Sigmoid colon (tissue), 7 donors: ENCODE measurements around the gene PHLPP1. TPM values are rescaled to one million over a fixed set of nuclear protein-coding genes. Genes with fewer than 3 reads are reported as not detected.

Source experiments
- DNase-seq: peaks from one replicate; pipeline ENCODE4 v3.0.0-alpha.2; 2019
- H3K27ac ChIP-seq, 4 donors: fragments of 200-600 bp; sonication (generic); one replicate each; pipeline ENCODE4 v1.5.1; 2016 to 2019; ENCODE audit warnings: mild to moderate bottlenecking in 1 of 4
- H3K27me3 ChIP-seq, 3 donors: fragments of 200-600 bp; sonication (generic); one replicate each; pipeline ENCODE4 v1.5.1; 2019; ENCODE audit warnings: mild to moderate bottlenecking in 1 of 3
- H3K36me3 ChIP-seq, 4 donors: fragments of 200-600 bp; sonication (generic); one replicate each; pipeline ENCODE4 v1.5.1; 2016 to 2019
- H3K4me1 ChIP-seq, 4 donors: fragments of 200-600 bp; sonication (generic); one replicate each; pipeline ENCODE4 v1.5.1; 2017 to 2019
- H3K4me3 ChIP-seq, 4 donors: fragments of 200-600 bp; sonication (generic); one replicate each; pipeline ENCODE4 v1.5.1; 2017 to 2019; ENCODE audit warnings: mild to moderate bottlenecking in 2 of 4, moderate library complexity in 1 of 4
- H3K9me3 ChIP-seq, 4 donors: fragments of 200-600 bp in 3 of 4; sonication (generic) in 3 of 4; one replicate each; pipeline versions ENCODE4 v1.5.1 to v1.6.1; 2013 to 2019
- EP300 ChIP-seq, 4 donors: sonication (generic); formaldehyde crosslinking; IDR thresholded peaks; one replicate each; pipeline ENCODE4 v1.6.1; 2017; ENCODE audit warnings: antibody characterized with exemption in 4 of 4
- POLR2A ChIP-seq, 2 donors: fragments of 450-650 bp; IDR thresholded peaks; one replicate each; pipeline ENCODE4 v1.6.1; 2016; ENCODE audit warnings: antibody characterized with exemption in 2 of 2, mild to moderate bottlenecking in 2 of 2, moderate library complexity in 2 of 2
- POLR2AphosphoS5 ChIP-seq, 4 donors: sonication (generic); formaldehyde crosslinking; IDR thresholded peaks; one replicate each; pipeline ENCODE4 v1.6.1; 2017; ENCODE audit warnings: antibody characterized with exemption in 4 of 4
- WGBS, 2 donors: extraction: QIAGEN DNeasy Blood & Tissue Kit; methylation state at CpG; one replicate each; pipeline ENCODE4 v1.1.7; 2013; 5-methylcytosine and 5-hydroxymethylcytosine counted together
- intact Hi-C: fragments of 100-400 bp; cut with DNase I; formaldehyde crosslinking; loops from one replicate; pipeline ENCODE4 v1.15.1; 2023
- polyA plus RNA-seq, 3 donors: library from polyadenylated mRNA; stranded (reverse); fragments of 200-250 nt; gene quantifications; one replicate each; pipeline ENCODE4 v1.2.3, GENCODE V29; 2013
- total RNA-seq, 4 donors: library from RNA; depleted of rRNA; stranded (reverse); fragments of >200 nt; gene quantifications; one replicate each; pipeline ENCODE4 v1.1.0, GENCODE V29; 2016
- TF ChIP-seq, protein P1 (sequence below), 4 experiments: fragments of 450-650 bp in 3 of 4; fragments of 200-600 bp in 1 of 4; IDR thresholded peaks; one replicate each; pipeline ENCODE4 v1.5.1; 2016 to 2019; ENCODE audit warnings: antibody characterized with exemption in 4 of 4, mild to moderate bottlenecking in 3 of 4, moderate library complexity in 2 of 4
- donor health status: healthy with polysubstance abuse.
- donor health status: Bipolar disorder and iron deficiency.
- donor health status: healthy.

Gene PHLPP1
- total and polyA plus RNA-seq, 7 donors, result 4.2 to 18.6 (median 7.1) TPM

DNA sequence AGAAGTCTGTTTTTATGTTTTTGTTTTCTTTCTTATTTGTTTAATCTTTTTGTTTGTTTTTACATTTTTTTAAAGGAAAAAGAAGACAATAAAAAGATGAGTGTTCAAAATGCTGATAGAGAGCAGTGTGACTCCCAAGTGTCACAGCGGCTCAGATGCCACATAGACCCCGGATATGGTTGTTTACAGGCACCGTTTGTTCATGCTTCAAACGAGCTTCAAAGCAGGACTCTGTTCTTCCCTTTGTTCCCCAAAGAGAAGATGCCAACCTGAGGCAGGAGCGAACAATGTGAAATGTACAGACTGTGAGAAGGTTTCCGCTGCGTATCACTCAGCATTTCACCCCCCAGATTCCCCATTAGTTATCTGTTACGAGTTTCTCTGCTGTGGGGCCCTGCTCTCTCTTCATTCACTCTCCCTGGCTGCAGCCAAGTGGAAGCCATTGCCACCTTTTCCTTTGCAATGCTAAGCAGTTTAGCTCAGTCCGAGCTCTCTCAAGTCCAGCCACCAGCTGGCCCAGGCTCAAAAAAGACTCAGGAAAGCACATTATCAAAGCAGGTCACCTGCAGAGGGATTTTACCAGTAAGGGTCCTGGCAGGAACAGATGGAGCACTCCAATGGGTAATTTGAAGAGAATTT, 36.4 kb upstream of the PHLPP1 start:
- TF ChIP-seq, protein P1, sequence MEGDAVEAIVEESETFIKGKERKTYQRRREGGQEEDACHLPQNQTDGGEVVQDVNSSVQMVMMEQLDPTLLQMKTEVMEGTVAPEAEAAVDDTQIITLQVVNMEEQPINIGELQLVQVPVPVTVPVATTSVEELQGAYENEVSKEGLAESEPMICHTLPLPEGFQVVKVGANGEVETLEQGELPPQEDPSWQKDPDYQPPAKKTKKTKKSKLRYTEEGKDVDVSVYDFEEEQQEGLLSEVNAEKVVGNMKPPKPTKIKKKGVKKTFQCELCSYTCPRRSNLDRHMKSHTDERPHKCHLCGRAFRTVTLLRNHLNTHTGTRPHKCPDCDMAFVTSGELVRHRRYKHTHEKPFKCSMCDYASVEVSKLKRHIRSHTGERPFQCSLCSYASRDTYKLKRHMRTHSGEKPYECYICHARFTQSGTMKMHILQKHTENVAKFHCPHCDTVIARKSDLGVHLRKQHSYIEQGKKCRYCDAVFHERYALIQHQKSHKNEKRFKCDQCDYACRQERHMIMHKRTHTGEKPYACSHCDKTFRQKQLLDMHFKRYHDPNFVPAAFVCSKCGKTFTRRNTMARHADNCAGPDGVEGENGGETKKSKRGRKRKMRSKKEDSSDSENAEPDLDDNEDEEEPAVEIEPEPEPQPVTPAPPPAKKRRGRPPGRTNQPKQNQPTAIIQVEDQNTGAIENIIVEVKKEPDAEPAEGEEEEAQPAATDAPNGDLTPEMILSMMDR (IDR thresholded peaks at IDR 0.05), result no peak
- TF ChIP-seq POLR2A (IDR thresholded peaks at IDR 0.05) (no peak), POLR2AphosphoS5 (IDR thresholded peaks at IDR 0.05) (no peak), EP300 (IDR thresholded peaks at IDR 0.05) (no peak)
- Histone ChIP-seq H3K4me1 (no peaks in the 10 kb centered on the region), H3K36me3 (no peaks in the 10 kb centered on the region), H3K9me3 (no peaks in the 10 kb centered on the region), H3K27ac (no peak overlapping the region), H3K27me3 (no peaks in the 10 kb centered on the region), H3K4me3 (no peak overlapping the region)
- intact Hi-C loops, result no loop called here
- DNase-seq, result no peak
- WGBS, 2 donors, result 88 to 90% methylated on average over 9 of the region's 9 CpGs

DNA sequence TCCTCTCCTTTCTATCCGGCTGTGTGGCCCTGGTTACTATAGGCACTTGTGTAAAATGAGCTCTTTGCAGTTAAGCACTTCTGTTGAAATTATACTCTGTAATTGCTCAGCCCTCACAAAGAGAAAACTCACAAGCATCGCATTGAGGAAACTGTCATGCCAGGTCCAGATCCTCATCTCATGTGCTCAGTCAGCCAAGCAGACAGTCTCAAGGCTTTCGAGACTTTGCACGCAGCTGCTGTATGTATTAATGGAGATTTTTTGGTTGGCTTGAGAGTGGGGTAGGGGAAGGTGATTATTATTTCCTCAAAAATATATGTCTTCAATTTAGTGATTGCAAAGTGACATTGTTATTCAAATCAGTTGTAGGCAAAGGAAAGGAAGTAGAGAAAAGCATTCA, 33.0 kb upstream of the PHLPP1 start:
- no peak overlapping the region for H3K4me3 ChIP-seq
- no peak for DNase-seq
- H3K27ac ChIP-seq, result no peak overlapping the region
- H3K9me3 ChIP-seq, result no peaks in the 10 kb centered on the region
- no peak for TF ChIP-seq POLR2A (IDR thresholded peaks at IDR 0.05)
- no peak for TF ChIP-seq POLR2AphosphoS5 (IDR thresholded peaks at IDR 0.05)
- TF ChIP-seq, protein P1 (IDR thresholded peaks at IDR 0.05), result no peak
- TF ChIP-seq EP300 (IDR thresholded peaks at IDR 0.05), result no peak
- WGBS, 2 donors, result 72 to 82% methylated on average over 4 of the region's 4 CpGs
- intact Hi-C loops, result no loop called here
- no peaks in the 10 kb centered on the region for H3K36me3 ChIP-seq
- no peaks in the 10 kb centered on the region for H3K4me1 ChIP-seq
- no peaks in the 10 kb centered on the region for H3K27me3 ChIP-seq

DNA sequence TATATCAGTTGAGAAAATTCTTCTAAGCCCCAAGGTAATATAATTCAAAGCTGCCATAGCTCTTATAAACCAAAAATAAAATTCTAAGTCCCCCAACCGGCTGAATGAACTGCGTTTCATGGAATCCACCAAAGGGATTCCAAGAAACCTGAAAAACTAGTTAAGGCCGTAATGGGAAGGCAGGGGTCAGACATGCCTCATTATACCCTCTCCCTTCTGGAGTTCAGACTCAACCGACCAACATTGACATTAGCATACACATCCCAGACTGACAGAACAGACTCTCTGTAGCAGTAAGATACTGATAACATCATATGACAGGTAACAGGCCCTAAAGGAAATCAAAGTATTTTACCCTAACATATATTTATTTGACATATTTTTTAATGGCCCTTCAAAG, 31.4 kb upstream of the PHLPP1 start:
- TF ChIP-seq POLR2AphosphoS5 (IDR thresholded peaks at IDR 0.05), result no peak
- Histone ChIP-seq H3K4me3 (no peak overlapping the region), H3K27me3 (no peaks in the 10 kb centered on the region), H3K9me3 (peaks cover 0 to 7% (median 0%) of the 10 kb centered on the region in 4 donors), H3K36me3 (no peaks in the 10 kb centered on the region), H3K4me1 (no peaks in the 10 kb centered on the region), H3K27ac (no peak overlapping the region)
- 82% methylated on average over 4 of the region's 4 CpGs for WGBS, 2 donors
- intact Hi-C loops, result no loop called here
- DNase-seq, result no peak

- peaks cover 0 to 7% (median 0%) of the 10 kb centered on the region in 4 donors for H3K9me3 ChIP-seq
- no peak for DNase-seq
- no peak overlapping the region for H3K27ac ChIP-seq
- 93 to 95% methylated on average over 7 of the region's 7 CpGs for WGBS, 2 donors
- H3K4me3 ChIP-seq, result no peak overlapping the region
- H3K4me1 ChIP-seq, result no peaks in the 10 kb centered on the region
- TF ChIP-seq POLR2A (IDR thresholded peaks at IDR 0.05), result no peak
- TF ChIP-seq EP300 (IDR thresholded peaks at IDR 0.05), result no peak
- TF ChIP-seq POLR2AphosphoS5 (IDR thresholded peaks at IDR 0.05), result no peak
- TF ChIP-seq, protein P1 (IDR thresholded peaks at IDR 0.05), result no peak
- no peaks in the 10 kb centered on the region for H3K36me3 ChIP-seq
- H3K27me3 ChIP-seq, result no peaks in the 10 kb centered on the region
- intact Hi-C loops, result no loop called here
These were observed 26.5 kb upstream of the PHLPP1 start for GRCh38 chr18:62688743-62689317.

DNA sequence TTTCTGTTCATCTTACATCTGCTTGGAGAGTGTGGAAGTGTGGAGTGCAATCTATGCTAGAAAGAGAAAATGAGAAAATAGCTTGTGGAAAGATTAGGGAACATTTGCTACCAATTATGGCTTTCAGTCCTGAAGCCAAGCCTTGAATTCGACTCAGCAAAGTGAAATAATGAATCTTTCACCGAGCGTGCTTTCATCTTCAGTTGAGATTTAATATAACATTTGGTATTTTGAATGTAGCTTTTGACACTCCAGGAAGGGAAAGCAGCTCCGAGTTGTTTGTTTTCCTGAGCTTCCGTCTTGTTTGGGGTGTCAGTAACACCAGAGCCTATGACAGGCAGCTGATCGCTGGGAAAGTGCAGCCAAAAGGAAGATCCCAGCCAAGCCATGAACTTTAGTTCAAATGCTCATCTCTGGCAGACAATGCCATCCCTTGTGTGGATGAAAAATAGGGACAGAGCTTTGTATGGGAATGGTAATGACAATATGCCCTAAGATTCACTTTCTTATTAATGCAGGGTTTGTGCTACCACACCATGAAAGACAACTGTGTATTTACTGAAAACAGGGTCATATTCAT, 25.0 kb upstream of the PHLPP1 start:
- WGBS, 2 donors, result 80 to 84% methylated on average over 6 of the region's 6 CpGs
- H3K9me3 ChIP-seq, result peaks cover 0 to 7% (median 0%) of the 10 kb centered on the region in 4 donors
- DNase-seq, result no peak
- no peak overlapping the region for H3K27ac ChIP-seq
- no peaks in the 10 kb centered on the region for H3K36me3 ChIP-seq
- H3K27me3 ChIP-seq, result no peaks in the 10 kb centered on the region
- no peaks in the 10 kb centered on the region for H3K4me1 ChIP-seq
- intact Hi-C loops, result no loop called here
- TF ChIP-seq POLR2A (IDR thresholded peaks at IDR 0.05) (no peak), EP300 (IDR thresholded peaks at IDR 0.05) (no peak), POLR2AphosphoS5 (IDR thresholded peaks at IDR 0.05) (no peak)
- TF ChIP-seq, protein P1 (IDR thresholded peaks at IDR 0.05), result no peak
- no peak overlapping the region for H3K4me3 ChIP-seq
